Measurements from ENCODE around the gene CENPU.
A peak's percentile ranks its signal among the peaks of the same experiment; 100 is the strongest.

Gene CENPU

DNA sequence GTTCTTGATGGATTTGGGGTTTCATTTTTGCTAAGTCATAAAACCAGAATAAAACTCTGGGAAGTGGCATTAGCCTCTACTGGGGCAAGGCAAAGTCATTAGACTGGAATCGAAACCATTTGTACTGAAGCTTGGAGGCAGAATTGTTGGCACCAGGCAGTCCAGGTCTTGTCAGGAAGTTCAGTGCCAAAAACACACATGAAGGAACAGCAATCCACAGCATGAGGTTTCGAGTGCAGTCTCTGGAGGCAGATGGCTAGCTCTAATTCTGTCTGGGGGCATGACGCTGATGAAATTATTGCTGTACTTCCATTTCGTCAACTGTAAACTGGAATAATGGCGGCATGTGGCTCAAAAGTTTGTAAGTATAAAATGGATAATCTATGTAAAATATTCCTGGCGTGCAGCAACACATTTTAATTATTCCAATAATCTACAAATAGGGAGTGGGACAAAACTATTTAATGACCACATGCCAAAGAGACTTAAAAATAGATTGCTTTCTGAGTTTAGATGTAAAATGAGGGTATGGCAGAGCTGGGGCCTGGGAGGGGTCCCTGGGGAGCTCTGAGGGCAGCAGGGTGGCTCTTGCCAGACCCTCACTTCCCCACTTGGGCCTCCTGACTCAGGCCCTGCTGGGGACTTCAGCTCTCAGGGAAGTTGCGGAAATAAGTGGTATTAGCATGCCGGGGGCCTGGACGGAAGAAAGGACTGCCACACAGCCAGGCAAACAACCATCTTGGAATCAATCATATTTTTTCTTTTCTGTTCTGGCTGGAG, 18.8 kb upstream of the CENPU start:
- no peak for TF ChIP-seq CTCF (IDR thresholded peaks at IDR 0.05; ENCODE audit: low read length, missing control alignments)
- DNase-seq (ENCODE audit: low read depth) = no peak
- no peak overlapping the region for H3K4me3 ChIP-seq (replicated peaks; ENCODE audit: low read depth, low read length)

DNA sequence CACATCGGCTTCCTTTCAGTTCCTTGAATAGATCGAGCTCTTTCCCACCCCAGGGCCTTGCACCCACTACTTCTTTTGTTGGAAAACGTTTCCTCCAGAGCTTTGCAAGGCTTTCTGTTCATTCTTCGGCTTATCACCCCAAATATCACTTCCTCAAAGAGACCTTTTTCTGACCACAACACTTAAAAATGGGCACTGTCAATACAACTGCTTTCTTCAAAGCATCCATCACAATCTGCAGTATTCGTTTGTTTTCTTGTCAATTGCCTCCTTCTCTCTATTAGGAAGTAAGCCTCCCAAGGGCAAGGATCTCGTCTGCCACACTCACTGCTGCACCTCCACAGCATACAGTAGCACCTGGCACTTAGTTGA, 17.7 kb upstream of the CENPU start:
- H3K4me3 ChIP-seq (replicated peaks; ENCODE audit: low read depth, low read length) = no peak overlapping the region
- DNase-seq (ENCODE audit: low read depth) = no peak

GRCh38 chr4:184750926-184751584, 17.2 kb upstream of the CENPU start:
- no peak for TF ChIP-seq CTCF (IDR thresholded peaks at IDR 0.05; ENCODE audit: low read length, missing control alignments)
- DNase-seq (ENCODE audit: low read depth) = peak; percentile 39
- H3K4me3 ChIP-seq (replicated peaks; ENCODE audit: low read depth, low read length) = no peak overlapping the region

More for the DNA sequence above, 17.7 kb upstream of the CENPU start:
- no peak for TF ChIP-seq CTCF (IDR thresholded peaks at IDR 0.05; ENCODE audit: low read length, missing control alignments)

GRCh38 chr4:184748251-184748652, 14.4 kb upstream of the CENPU start:
- DNase-seq (ENCODE audit: low read depth) = no peak
- no peak overlapping the region for H3K4me3 ChIP-seq (replicated peaks; ENCODE audit: low read depth, low read length)
- no peak for TF ChIP-seq CTCF (IDR thresholded peaks at IDR 0.05; ENCODE audit: low read length, missing control alignments)

DNA sequence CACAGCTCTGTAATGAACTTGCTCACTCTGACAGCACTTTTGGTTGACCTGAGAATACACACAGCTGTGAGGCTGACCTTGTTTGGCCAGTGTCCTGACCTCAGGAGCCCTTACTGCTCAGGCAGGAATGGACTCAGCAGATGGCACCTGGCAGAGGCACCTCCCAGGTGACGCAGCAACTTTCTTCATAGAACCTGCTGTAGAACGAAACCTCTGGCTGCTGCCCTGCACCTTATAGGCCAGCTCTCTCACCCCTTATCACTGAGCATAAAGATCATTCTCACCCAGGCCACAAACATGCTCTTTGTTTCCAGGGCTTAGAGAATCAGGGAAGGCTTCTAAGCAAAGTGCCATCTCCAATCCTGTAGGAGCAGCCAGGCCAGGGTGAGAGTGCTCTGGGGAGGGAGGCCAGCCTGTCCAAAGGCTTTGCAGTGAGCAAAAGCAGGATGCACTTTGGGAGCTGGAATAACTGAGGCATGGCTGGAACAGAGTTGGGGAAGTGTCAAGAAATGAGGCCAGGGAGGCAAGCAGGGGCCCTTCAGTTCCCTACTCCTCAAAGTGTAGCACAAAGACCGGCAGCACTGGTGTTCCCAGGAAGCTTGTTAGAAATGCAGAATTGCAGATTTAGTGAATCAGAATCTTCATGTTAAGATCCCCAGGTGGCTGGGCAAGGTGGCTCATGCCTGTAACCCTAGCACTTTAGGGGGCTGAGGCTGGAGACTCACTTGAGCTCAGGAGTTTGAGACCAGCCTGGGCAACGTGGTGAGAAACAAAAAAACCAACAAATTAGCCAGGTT, 13.3 kb upstream of the CENPU start:
- TF ChIP-seq CTCF (IDR thresholded peaks at IDR 0.05; ENCODE audit: low read length, missing control alignments) = no peak
- H3K4me3 ChIP-seq (replicated peaks; ENCODE audit: low read depth, low read length) = no peak overlapping the region

DNA sequence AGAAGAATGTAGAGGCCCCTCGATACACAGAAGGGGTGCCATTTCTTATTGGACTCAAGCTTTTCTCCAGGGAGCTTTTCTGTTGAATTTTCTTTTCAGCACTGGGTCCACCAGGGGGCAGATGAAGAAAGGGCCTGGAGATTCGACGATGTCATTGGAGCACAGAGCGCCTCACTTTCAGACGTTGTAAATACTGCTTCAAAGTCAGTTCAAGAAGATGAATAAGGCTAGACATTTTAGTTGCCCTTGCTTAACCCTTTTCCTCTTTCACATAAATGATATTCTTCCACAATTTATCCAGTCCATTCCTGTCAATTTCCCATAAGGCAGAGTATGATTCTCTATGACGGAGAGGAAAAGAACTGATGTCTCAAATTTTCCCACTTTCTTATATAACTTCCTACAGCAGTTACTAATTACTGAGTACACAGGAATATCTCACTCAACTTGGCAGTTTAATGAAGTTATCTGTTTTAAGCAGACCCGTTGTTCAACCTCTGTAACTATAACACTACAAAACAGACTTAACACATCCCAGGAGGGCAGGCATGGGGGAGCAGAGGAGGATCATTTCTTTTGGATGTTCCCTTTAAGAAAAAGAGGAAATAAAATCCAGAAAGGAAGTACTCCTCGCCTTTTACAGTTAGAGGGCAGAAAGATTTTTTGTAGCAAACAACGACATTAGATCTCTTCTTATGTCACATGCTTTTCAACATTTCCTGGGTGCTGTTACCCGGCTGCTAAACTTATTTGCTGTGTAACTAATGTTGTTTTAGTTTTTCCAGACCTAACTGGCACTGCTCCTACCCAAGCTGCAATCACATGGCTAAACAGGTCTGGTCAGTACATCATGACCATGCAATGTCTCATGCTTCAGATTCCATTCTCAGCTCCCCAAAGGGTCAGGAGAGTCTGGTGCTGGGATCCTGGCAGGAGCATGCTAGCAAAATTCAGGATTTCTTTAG, 12.2 kb upstream of the CENPU start:
- H3K4me3 ChIP-seq (replicated peaks; ENCODE audit: low read depth, low read length) = no peak overlapping the region
- peak; percentile 89 for TF ChIP-seq CTCF (IDR thresholded peaks at IDR 0.05; ENCODE audit: low read length, missing control alignments)
- DNase-seq (ENCODE audit: low read depth) = peak; percentile 89

More for the DNA sequence above, 13.3 kb upstream of the CENPU start:
- DNase-seq (ENCODE audit: low read depth) = no peak

Measured in fibroblast of pulmonary artery (primary cell).